Fibroblast of the aortic adventitia (primary cell): ENCODE results near the gene ERC2. TPM values are rescaled to one million over a fixed set of nuclear protein-coding genes. Genes with fewer than 3 reads are reported as not detected.
A peak's percentile ranks its signal among the peaks of the same experiment; 100 is the strongest.

Experiments used
- DNase-seq: peaks from one replicate; pipeline ENCODE4 v3.0.0-alpha.2; 2010; ENCODE audit warnings: low read depth
- H3K4me3 ChIP-seq: 2 replicates; pipeline ENCODE4 v1.5.1; 2011; ENCODE audit warnings: low read depth, mild to moderate bottlenecking, control low read depth, low read length, moderate library complexity
- CTCF ChIP-seq: IDR thresholded peaks from 2 replicates; pipeline ENCODE4 v1.5.1; 2011; ENCODE audit warnings: mild to moderate bottlenecking, low read length, control low read depth, inconsistent platforms; ENCODE audit not compliant: insufficient read depth
- total RNA-seq: library from RNA; depleted of rRNA; stranded (reverse); fragments of >200 nt; gene quantifications from 2 replicates; pipeline ENCODE4 v1.2.3, GENCODE V29; 2012; ENCODE audit warnings: low replicate concordance

Gene ERC2
- total RNA-seq, 1 donor = 0.09 TPM

DNA sequence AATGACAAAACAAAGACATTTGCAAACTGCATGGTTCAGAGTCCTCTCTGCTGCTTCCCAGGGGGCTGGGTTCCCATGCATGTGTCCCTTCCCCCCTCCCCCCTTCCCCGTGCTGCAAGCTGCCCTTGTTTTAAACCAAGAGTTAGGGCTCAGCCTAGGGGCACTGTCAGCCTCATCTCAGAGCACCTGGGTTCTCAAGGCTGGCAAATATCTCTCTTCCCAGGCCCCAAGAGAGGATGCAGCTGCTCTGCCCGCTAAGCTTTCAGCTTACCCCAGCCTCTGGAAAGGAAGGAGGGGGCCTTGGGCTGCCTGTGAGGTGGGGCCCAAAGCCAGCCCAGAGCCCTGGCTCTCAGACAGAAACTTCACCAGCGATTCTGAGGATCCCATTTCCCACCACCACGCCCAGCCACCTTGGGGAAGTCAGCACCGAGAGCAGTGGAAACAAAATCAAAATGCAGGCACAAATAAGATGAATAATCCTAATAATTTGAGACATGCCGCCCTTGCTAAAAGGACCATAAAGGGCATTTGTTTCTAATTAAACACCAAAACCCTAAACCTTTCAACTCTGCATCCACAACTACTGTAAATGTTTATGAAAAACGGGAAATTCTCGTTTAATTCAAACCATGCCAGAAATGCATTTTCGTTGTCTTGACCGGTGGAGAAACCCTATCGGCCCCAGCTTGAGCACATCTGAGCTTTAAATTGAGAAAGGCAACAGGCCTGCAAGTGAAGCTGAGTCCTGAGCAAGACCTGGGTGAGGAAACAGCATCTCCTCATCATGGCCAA is 913.4 kb downstream of the ERC2 start:
- no peak for TF ChIP-seq CTCF
- DNase-seq = no peak

GRCh38 chr3:55551644-55552043 is 916.6 kb downstream of the ERC2 start:
- TF ChIP-seq CTCF = no peak
- H3K4me3 ChIP-seq = no peak overlapping the region
- no peak for DNase-seq

More for the DNA sequence above, 913.4 kb downstream of the ERC2 start:
- no peak overlapping the region for H3K4me3 ChIP-seq

DNA sequence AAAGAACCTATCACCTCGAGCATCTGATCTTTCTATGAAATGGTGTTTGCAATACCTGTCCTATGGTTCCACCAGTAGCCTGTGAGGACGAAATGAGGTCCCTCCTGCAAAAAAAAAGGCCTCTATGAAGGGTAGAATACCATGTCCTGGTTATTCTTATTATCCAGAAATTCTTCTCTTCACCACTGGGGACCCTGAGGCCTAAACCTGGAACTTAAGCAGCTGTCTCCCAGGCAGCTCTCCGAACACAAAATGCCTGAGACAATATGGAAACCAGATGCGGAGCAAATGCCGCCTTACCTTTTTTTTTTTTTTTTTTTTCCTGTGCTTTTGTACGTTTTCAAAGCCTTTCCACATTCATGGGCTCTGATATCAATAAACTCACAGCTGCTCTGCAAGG is 919.1 kb downstream of the ERC2 start:
- no peak overlapping the region for H3K4me3 ChIP-seq
- DNase-seq = peak; percentile 31
- peak; percentile 37 for TF ChIP-seq CTCF

GRCh38 chr3:55546866-55547669 is 921.2 kb downstream of the ERC2 start:
- DNase-seq = no peak
- H3K4me3 ChIP-seq = no peak overlapping the region
- TF ChIP-seq CTCF = no peak

DNA sequence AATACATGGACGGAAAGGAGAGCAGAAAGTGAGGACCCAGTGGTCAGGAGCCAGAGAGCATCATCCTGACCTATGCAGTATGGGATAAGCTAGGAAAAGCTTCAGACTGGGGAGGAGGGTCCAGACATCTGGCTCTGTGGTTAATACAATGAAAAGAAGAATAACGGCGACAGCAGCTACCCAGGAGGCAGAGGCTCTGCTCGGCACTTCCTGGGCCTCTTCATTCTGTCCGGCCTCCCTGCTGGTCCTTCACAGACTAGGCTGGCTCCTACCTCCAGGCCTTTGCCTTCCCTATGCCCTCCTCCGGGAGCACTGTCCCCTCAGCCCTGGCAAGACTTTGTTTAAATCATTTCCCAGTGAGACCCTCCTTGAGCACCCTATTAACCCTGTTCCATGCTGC is 922.3 kb downstream of the ERC2 start:
- no peak for DNase-seq
- TF ChIP-seq CTCF = no peak
- H3K4me3 ChIP-seq = no peak overlapping the region

- no peak overlapping the region for H3K4me3 ChIP-seq
- no peak for TF ChIP-seq CTCF
- DNase-seq = no peak
Measured at GRCh38 chr3:55544219-55544618, 924.0 kb downstream of the ERC2 start.
